GM18508 (cell line): ENCODE results near the gene FBXO4.
"Not testable (repeated sequence)": the region's sequence is repeated elsewhere in the genome, so short reads cannot be mapped to it uniquely, and the experiment has no call there.

ENCODE experiments used
- ATAC-seq: cut with Tn5 transposase; IDR thresholded peaks from one replicate; pipeline ENCODE4 v1.9.1; 2021; ENCODE audit warnings: moderate number of reproducible peaks; ENCODE audit not compliant: insufficient read depth, unreplicated experiment

FBXO4 gene

DNA sequence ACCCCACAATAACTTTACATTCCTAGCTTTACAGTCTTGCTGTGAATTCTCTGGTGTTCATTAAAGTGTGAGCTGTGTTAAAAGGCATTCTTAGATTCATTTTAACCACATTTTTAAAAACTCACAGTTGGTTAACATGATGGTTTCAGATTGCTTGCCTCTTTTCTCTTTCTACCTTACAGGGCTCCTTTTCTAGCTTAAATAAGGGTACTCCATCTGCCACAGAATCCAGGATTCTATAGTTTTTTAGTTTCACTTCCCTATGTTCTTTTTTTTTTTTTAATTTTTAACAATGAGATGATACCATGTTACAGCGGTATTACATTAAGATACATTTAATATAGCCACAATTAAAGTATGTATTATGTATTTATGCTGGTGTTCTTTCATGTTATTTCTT, 3.9 kb upstream of the FBXO4 start:
- no peak for ATAC-seq

- no peak for ATAC-seq
These were observed 3.2 kb upstream of the FBXO4 start for GRCh38 chr5:41921874-41922273.

- no peak for ATAC-seq
These were observed 582 bp upstream of the FBXO4 start for GRCh38 chr5:41924526-41924871.

DNA sequence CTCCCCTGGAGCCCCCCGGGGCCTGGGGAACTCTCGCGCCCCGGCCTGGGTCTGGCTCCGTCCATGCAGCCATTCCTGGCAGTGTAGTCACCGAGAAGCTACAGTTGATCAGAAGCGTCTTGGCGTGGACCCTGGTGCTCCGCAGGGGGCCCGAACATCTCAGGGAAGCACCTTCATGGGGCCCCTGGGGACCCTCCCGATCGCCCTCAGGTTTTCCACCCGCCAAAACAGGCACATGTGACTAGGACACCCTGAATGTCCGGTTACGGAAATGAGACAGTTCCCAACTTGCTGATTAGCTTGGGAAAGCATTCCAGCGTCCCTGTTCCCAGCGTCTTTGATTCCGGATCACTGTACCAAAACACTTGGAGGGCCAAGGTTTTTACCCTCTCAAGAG, 472 bp downstream of the FBXO4 start:
- ATAC-seq = peak; percentile 5

GRCh38 chr5:41927604-41928003, 2.5 kb downstream of the FBXO4 start:
- ATAC-seq = no peak

- no peak for ATAC-seq
These were observed 4.0 kb downstream of the FBXO4 start for GRCh38 chr5:41929035-41929434.

GRCh38 chr5:41932770-41933169, 7.7 kb downstream of the FBXO4 start:
- ATAC-seq = no peak

DNA sequence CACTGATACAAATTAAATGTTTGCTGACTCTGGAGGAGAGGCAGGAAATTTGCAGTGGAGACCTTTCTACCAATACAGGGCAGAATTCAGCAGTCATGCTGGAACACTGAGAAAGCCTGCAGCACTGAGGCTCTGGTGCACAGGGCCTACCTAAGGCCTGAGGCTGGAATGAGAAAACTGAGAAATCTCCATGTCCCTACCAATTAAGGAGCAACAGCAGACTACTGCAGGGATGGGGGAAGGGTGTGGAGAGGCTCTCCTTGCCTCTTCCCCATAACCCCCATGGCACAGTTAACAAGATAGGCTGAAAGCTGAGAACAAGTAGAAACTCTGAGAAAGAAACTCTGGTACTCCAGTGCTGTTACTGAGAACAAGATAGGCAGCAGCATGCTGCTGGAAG, 10.5 kb downstream of the FBXO4 start:
- ATAC-seq = no peak

DNA sequence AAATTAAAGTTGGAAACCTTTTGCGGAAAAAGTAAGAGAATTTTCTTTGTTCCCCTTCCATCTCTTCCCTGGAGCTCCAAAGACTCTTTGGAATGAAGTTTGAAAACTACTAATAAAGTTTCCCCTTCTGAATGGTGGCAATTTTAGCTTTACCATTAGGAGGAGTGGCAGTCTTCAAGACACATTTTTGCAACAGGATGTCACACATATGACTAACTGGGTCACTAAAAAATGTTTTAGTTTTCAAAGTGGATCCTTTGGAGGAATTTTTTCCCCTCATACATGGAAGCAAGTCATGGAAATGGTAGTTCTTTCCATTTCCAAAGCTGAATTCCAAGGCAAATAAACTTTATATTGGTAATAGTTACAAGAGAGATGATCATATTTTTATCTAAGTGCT, 15.6 kb downstream of the FBXO4 start:
- ATAC-seq = no peak

- not testable (repeated sequence) for ATAC-seq
These were observed 20.4 kb downstream of the FBXO4 start for GRCh38 chr5:41945332-41945955.

GRCh38 chr5:41951224-41951623, 26.1 kb downstream of the FBXO4 start:
- ATAC-seq = no peak

- no peak for ATAC-seq
These were observed 29.2 kb downstream of the FBXO4 start for GRCh38 chr5:41954286-41954685.

DNA sequence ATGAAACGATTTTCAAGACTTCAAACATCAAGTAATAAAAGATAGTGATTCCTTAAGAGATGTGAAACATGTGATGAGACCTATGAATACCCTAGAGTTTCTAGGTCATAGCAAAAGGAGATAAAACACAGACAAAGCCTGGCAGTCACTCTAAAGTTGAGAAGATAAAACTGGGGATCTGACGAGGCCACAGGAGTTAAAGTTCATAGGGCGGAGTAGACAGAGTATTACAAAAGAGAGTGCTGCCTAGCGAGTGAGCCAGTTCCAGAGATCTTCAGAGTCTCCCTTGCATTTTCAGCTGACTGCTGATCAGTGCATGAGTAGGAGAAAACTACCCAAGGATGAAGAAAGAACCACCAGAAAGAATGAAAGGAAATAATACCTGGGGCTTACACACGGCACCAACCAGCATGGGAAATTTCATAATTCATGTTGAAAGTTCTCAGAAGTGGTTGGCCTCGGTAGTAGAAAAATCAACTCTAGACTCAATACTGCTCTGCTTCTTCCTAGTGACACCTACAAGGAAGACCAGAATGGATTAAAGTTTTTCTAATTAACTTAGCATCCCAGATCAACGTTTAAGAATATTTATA, 30.4 kb downstream of the FBXO4 start:
- no peak for ATAC-seq

DNA sequence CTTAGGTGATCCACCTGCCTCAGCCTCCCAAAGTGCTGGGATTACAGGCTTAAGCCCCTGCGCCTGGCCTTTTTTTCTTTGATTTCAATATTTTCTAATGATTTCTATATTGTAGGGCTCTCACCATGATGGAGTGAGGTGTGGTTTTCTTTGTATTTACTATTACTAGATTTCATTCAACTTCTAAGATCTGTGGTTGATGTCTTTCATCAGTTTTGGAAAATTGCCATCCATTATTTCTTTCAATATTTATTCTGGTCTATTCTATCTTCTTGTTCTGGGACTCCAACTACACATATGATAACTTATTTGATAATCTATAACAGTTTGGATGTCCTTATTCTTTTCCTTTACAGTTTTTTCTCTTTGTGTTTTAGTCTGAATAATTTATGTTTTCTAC, 31.9 kb downstream of the FBXO4 start:
- ATAC-seq = no peak

- no peak for ATAC-seq
These were observed 35.4 kb downstream of the FBXO4 start for GRCh38 chr5:41960481-41960880.

GRCh38 chr5:41961736-41962135, 36.7 kb downstream of the FBXO4 start:
- no peak for ATAC-seq

DNA sequence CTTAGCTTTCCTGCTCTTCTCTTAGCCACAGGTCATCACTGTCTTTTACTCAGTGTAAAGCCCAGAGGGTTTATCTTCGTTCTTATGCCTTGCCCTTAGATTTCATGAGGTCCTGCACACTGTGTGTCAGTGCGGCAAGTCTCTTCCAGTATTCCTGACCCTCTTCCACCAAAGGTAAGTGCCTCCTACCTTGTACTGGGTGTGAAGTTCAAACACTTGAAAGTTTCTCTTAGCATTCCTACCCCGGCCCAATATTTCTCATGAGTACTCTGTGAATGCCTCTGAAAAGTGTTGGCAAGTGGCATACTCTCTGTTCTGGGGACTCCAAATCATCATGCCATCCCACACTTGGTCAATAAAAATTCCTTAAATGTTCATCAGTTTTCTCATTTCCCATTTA, 37.4 kb downstream of the FBXO4 start:
- ATAC-seq = no peak

- no peak for ATAC-seq
These were observed 41.5 kb downstream of the FBXO4 start for GRCh38 chr5:41966401-41967105.

GRCh38 chr5:41967401-41967800, 42.3 kb downstream of the FBXO4 start:
- ATAC-seq = no peak

GRCh38 chr5:41968153-41968723, 43.2 kb downstream of the FBXO4 start:
- no peak for ATAC-seq

DNA sequence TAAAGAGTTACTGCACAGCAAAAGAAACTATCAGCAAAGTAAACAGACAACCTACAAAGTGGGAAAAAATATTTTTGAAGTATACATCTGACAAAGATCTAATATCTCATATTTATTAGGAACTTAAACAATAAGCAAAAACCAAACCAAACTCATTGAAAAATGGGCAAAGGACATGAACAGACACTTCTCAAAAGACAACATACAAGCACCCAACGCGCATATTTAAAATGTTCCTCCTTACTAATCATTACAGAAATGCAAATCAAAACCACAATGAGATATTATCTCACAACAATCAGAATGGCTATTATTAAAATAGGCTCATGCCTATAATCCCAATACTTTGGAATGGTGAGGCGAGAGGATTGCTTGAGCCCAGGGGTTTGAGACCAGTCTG, 48.0 kb downstream of the FBXO4 start:
- no peak for ATAC-seq

DNA sequence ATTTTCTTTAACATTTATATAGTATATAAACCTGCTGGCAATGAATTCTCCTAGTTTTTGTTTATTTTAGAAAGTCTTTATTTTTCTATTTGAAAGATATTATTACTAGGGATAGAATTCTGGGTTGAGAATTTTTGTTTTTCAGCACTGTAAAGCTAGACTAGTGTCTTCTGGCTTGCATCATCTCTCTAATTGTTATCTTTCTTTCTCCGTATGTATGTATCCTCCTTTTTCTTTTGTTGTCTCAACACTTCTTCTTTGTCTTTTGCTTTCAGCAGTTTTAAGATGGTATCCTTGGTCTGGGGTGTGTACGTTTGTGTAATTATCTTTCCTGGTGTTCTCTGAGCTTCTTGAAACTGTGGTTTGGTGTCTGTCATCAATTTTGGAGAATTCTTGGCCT, 48.8 kb downstream of the FBXO4 start:
- ATAC-seq = no peak
